Fibroblast of skin of right quadriceps (primary cell): Measurements from ENCODE around the gene FAM200B.
A peak's percentile ranks its signal among the peaks of the same experiment; 100 is the strongest.

ENCODE experiments used
- DNase-seq: peaks from one replicate; pipeline ENCODE4 v3.0.0-alpha.2; 2013

The FAM200B gene

GRCh38 chr4:15668566-15669435 lies 12.8 kb upstream of the FAM200B start:
- DNase-seq: no peak

DNA sequence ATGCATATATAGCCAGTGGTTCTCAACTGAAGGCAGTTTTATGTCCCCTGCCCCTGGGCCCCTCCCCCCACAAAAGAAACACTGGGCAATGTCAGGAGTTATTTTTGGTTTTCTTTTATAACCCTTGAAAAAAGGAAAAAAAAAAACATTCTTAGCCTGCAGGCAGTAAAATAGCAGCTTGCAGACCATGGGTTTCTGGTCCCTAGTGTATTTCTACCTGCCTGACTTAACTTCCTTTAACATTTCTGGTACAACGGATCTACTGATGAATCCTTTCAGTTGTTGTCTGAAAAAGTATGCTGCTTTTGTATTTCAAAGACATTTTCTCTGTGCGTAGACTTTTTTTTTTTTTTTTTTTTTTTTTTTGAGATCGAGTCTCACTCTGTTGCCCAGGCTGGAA lies 11.1 kb upstream of the FAM200B start:
- DNase-seq: no peak

- no peak for DNase-seq
These were observed 9.5 kb upstream of the FAM200B start for GRCh38 chr4:15672101-15672500.

DNA sequence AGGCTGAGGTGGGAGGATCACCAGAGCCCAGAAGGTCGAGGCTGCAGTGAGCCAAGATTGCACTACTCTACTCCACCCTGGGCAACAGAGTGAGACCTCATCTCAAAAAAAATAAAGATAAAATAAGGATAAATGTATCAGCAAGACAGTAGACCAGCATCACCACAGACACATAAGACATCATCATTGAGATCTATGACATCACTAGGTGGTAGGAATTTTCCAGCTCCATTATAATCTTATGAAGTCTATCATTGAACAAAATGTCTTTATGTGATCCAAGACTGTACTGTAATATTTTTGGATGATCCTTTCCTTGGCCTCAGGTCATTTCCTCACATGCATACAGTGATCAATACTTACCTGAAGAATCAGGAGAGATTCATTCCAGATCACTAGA lies 8.3 kb upstream of the FAM200B start:
- no peak for DNase-seq

DNA sequence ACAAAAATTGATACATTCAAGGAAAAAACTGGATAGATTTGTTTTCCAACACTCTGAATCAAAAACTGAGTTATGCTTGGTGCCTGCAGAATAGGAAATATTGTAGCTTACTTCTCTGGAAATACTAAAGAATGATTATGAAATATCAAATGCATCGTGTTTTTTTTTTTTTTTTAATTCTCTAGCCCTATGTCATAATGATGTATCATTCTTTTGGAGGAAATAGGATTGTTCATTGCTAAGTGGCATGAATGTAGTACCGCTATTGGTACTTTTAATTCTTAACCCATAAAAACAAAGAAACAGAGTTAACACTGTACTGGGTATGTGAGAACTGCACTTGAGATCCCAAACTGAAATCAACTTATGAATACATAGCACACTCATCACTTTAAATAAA lies 7.6 kb upstream of the FAM200B start:
- no peak for DNase-seq

DNA sequence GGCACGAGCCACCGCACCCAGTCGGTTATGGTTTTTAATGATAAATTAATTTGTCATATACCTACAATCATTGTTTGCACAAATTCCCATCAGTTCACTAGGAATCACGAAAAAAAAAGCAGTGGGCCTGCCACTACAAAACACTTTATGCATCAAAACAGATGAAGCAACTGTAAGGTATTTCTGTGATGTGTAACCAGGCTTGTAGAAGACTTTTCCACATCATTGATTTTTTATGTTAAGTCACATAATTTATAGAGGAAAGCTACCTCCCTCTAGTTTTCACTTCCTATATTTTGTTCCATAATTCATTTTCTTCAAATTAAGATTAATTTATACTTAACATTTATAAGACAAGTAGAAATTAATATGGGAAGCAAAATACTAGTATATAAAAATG lies 6.7 kb upstream of the FAM200B start:
- DNase-seq: no peak

DNA sequence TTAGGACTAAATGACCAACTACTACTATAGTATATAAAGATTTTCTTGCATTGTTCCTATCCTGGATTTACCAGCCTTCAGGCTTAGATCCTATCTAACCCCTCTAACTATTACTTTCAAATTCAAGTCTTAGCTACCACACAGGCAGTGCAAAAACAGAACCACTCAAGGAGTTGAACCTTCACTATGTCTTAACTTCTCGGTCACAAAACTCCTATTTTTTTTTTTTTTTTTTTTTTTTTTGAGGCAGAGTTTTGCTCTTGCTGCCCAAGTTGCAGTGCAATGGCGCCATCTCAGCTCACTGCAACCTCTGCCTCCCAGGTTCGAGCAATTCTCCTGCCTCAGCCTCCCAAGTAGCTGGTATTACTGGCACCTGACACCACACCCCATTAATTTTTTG lies 6.3 kb upstream of the FAM200B start:
- no peak for DNase-seq

GRCh38 chr4:15676039-15676438 lies 5.6 kb upstream of the FAM200B start:
- no peak for DNase-seq

DNA sequence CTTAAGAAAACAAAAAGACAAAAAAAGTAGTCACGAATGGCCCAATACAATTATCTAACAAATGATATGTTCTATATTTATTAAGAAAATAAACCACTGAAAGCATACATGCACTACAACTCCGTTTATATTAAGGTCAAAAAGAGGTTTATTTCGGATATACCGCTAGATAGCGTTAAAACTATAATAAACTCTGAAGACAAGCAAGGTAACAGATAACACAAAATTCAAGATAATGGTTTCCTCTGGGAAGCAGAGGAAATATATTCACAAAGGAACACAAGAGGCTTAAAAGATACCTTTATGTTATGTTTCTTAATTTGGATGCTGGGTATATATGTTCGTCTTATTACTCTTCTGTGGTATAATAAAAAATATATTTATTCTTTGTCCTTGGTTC lies 4.7 kb upstream of the FAM200B start:
- DNase-seq: no peak

DNA sequence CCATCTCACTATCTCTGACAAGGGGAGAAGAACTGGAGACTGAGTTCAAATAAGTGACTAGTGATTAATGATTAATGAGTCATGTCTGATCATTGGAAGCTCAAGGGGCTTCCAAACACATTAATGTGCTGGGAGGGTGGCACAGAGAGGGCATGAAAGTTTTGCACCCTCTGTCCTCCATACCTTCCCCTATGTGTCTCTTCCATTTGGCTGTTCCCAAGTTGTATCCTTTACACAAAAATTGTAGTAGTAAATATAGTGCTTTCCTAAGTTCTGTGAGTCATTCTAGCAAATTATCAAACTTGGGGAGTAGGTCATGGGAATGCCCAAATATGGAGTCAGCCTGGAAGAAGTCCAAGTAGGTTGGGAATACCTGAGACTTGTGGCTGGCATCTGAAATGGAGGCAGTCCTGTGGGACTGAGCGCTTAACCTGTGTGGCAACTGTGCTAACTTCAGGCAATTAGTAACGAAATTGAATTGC lies 4.1 kb upstream of the FAM200B start:
- DNase-seq: peak; percentile 51

GRCh38 chr4:15681067-15681371 lies 608 bp upstream of the FAM200B start:
- DNase-seq: no peak

DNA sequence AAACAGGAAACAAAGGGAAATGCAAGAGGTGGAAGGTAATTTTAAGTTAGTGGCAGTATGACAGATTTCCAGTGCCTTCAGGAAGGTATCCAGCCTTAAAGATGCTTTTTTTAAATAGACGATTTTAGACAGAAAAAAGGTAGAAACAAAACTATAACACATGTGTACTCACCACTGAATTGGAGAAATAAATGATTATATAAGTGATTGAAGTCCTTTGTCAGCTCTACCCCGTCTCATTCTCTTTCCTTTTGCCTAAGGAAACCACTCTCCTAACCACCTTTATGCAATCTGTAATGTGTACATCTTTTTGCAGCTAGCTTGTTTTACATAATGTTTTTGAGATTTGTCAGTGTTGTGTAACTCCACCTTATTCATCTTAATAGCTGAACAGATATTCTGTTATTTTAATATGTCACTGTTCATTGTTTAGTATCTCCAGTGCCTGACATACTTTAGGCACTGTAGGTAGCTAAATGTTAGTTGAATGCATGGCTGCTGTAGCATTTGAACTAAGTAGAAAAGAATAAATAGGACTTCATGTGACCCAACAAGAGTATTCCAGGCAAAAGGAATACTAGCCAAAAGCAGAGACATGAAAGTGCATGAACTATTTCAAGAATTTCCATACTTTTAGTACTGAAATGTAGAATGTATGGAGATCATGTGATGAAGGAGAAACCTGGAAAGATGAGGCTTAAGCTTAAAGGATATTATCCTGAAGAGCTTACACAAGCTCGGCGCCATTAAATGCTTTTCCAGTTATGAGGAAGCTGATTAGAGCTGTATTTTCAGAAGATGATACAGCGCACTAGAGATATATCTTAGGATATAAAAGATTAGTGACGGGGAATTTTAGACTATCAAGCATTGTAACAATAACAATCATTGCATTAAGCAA lies 865 bp downstream of the FAM200B start:
- DNase-seq: peak; percentile 34

GRCh38 chr4:15683143-15683495 lies 1.5 kb downstream of the FAM200B start:
- no peak for DNase-seq

GRCh38 chr4:15684498-15684897 lies 2.9 kb downstream of the FAM200B start:
- no peak for DNase-seq

GRCh38 chr4:15688051-15688450 lies 6.4 kb downstream of the FAM200B start:
- DNase-seq: no peak

- DNase-seq: no peak
These were observed 7.9 kb downstream of the FAM200B start for GRCh38 chr4:15689540-15689939.

DNA sequence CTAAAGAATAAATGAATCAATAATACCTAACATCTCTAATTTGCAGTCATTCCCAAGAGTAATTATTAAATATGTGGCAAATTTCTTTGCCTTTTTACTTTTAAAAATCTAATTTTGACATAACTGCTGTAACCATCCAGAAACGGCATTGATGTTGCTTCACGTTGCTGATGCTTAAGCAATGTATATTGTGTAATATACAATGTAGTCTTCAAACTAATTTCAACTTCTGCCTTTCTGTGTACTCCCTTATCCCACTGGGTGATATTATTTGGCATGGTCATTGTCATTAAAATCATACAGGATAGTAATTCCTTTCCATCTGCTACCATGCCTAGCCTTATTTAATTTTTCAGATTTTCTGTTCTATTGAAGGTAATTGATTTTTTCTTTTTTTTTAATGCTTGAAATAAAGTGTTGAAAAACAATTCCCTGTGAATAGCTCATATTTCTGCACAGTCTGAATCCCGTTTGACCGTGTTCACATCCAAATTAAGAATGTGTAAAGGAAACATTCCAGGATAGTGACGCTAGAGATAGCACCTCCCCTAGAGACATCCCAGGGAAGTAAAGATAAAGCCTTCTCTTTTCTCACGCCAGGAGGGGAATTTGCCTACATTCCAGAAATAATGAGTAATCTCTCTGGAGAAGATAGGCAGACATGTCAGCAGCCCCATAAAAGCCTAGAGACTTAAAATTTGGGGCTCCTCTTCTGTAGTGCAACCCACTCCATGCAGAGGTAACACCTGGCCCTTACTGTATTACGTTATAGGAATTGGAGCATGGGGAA lies 8.6 kb downstream of the FAM200B start:
- DNase-seq: peak; percentile 97

GRCh38 chr4:15691346-15692135 lies 9.9 kb downstream of the FAM200B start:
- peak; percentile 81 for DNase-seq

GRCh38 chr4:15692602-15693001 lies 11.0 kb downstream of the FAM200B start:
- peak; percentile 42 for DNase-seq

DNA sequence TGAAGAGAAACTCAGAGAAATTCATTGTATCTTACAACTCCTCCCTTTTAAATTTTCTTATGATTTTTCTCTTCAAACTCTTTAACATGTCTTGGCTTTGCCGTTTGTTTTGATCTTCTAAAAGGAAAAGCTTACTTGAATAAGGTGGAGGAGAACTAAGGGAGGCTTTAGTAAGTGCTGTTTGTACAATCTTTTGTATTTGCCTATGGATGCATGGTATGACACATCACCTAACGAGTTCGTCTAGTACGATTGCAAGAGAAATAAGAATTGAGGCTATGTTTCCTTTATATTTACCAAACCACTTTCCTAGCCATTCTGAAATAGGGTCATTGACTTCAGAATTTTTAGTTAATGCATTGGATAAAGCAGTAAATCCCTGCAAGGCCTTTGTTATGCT lies 12.8 kb downstream of the FAM200B start:
- no peak for DNase-seq

DNA sequence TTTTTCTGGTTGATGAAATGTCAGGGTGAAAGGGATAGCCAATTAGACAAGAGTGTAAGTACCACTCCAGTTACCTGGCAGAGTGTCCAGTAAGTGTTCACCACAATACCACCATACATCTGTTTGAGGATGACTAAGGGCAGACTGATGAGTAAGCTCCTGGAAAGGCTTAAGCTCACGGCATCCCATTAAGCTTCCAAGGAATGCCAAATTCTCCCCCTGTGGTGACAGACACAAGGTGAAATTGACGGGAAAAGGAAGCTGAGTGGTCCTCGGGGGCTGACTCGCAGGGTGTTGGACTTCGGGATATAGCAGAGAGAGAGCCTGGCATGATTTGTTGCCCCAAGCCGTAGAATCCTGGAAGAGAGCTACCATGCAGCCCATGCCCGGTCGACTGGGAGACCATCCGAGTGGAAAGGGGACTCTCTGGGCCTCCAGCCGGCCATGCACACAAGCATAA lies 13.6 kb downstream of the FAM200B start:
- DNase-seq: peak; percentile 99

- DNase-seq: no peak
These were observed 14.1 kb downstream of the FAM200B start for GRCh38 chr4:15695729-15696128.
